Esophagus (tissue), 2 donors: ENCODE results near the gene INSYN2B. TPM values are rescaled to one million over a fixed set of nuclear protein-coding genes. Genes with fewer than 3 reads are reported as not detected.

Experiments
- H3K27ac ChIP-seq, 2 donors: one replicate each; pipeline ENCODE4 v1.5.1; 2013; ENCODE audit warnings: low read depth in 2 of 2, mild to moderate bottlenecking in 2 of 2, inconsistent platforms in 1 of 2, low read length in 1 of 2, moderate library complexity in 1 of 2
- H3K27me3 ChIP-seq, 2 donors: one replicate each; pipeline ENCODE4 v1.6.1; 2013; ENCODE audit warnings: low read length in 2 of 2, control low read depth in 1 of 2, mild to moderate bottlenecking in 1 of 2; ENCODE audit not compliant: insufficient read depth in 2 of 2, control insufficient read depth in 1 of 2
- H3K36me3 ChIP-seq, 2 donors: one replicate each; pipeline ENCODE4 v1.6.1; 2013; ENCODE audit warnings: low read length in 1 of 2; ENCODE audit not compliant: control insufficient read depth in 2 of 2, insufficient read depth in 2 of 2
- H3K4me1 ChIP-seq, 2 donors: one replicate each; pipeline ENCODE4 v1.6.1; 2013; ENCODE audit warnings: low read length in 1 of 2; ENCODE audit not compliant: control insufficient read depth in 2 of 2, insufficient read depth in 2 of 2
- H3K4me3 ChIP-seq, 2 donors: one replicate each; pipeline ENCODE4 v1.5.1; 2013; ENCODE audit warnings: low read length in 2 of 2, mild to moderate bottlenecking in 2 of 2, low read depth in 1 of 2, moderate library complexity in 1 of 2
- H3K9me3 ChIP-seq, 2 donors: one replicate each; pipeline ENCODE4 v1.6.1; 2013; ENCODE audit warnings: mild to moderate bottlenecking in 2 of 2, low read depth in 1 of 2, low read length in 1 of 2, moderate library complexity in 1 of 2; ENCODE audit not compliant: control insufficient read depth in 2 of 2, insufficient read depth in 1 of 2
- WGBS, 2 donors: extraction: QIAGEN DNeasy Blood & Tissue Kit; methylation state at CpG; one replicate each; pipeline ENCODE4 v1.1.7; 2013; 5-methylcytosine and 5-hydroxymethylcytosine counted together
- polyA plus RNA-seq, 2 donors: library from polyadenylated mRNA; stranded (reverse); fragments of 200-250 nt; gene quantifications; one replicate each; pipeline ENCODE4 v1.2.3, GENCODE V29; 2013
- donor health status: healthy with polysubstance abuse.
- donor health status: Bipolar disorder and iron deficiency.

Gene INSYN2B
- polyA plus RNA-seq, 2 donors: 0.01 TPM; not detected in 1

DNA sequence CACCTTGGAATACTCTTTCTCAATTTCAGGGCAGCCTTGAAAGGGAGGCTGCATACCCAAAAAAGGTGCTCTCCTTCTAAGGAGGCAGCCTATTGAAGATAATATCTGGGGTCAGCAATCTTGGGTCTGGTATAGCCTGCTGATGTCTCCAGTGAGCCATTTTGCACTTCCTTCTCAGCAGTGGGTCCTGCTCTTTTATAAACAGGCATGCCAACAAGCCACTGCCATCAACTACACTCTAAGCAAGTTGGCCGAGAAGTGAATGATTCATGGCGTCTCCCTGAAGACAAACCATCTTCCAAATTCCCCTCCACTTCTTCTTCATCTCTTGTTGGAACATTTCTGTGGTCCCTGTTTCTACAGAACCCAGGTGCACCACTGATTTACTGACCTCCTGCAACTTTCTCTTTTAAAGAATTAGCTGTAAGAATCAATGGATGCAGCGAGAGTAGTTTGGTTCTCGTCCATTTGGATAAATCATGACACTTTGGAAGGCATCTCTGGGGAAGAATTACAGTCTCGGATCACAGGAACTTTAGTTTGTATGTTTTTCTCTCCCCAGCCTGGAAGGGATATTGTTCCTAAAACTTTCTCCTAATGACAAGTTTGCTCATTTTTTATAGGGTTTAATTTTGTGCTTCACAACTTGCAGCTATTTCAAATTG is 108.3 kb downstream of the INSYN2B start:
- Histone ChIP-seq H3K27me3 (no peaks in the 10 kb centered on the region), H3K9me3 (no peaks in the 10 kb centered on the region), H3K27ac (no peak overlapping the region), H3K4me3 (no peak overlapping the region), H3K36me3 (no peaks in the 10 kb centered on the region), H3K4me1 (no peaks in the 10 kb centered on the region)
- WGBS, 2 donors: 79 to 85% methylated on average over 5 of the region's 5 CpGs

DNA sequence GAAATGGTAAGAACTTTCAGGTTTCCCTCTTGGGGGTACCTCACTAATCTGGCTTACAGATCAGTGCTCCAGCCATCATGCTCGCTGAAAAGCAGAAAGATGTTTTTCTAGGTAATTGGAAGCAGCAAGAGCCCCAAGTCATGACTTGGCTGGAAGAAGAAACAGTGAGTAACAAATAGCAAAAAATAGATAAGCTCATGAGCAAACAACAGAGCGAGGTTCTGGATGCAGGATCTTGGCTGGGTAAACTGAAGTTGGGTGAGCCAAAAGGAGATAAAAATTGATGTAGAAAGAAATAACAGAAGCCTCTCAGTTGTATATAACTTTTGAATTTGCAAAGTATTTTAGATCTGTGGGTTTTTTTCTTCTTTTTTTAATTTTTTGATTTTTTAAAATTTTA is 110.1 kb downstream of the INSYN2B start:
- no peaks in the 10 kb centered on the region for H3K27me3 ChIP-seq
- no peaks in the 10 kb centered on the region for H3K4me1 ChIP-seq
- WGBS, 2 donors: 46 to 59% methylated on average over 2 of the region's 2 CpGs
- H3K27ac ChIP-seq: no peak overlapping the region
- no peak overlapping the region for H3K4me3 ChIP-seq
- no peaks in the 10 kb centered on the region for H3K36me3 ChIP-seq
- H3K9me3 ChIP-seq: no peaks in the 10 kb centered on the region

DNA sequence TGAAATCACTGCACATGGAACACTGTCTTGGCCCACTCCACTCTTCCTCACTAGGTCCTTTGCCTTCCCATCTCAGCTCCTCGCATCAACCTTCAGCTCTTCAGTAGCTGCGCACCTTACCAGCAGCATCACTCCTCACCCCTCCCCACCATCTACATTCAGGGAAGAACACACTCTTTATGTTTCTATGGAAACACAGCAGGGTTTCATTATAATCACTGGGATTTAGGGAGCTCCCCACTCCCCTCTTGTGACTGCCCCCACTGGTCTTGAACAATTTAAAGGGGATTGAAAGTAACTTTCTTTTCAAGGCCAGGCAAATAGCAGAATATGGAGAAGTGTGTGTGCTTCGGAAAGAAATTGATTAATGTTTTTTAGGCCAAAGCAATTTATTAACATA is 111.2 kb downstream of the INSYN2B start:
- H3K27ac ChIP-seq: no peak overlapping the region
- WGBS, 2 donors: 89% methylated on average over 3 of the region's 3 CpGs
- H3K27me3 ChIP-seq: no peaks in the 10 kb centered on the region
- no peaks in the 10 kb centered on the region for H3K4me1 ChIP-seq
- H3K4me3 ChIP-seq: no peak overlapping the region
- no peaks in the 10 kb centered on the region for H3K36me3 ChIP-seq
- H3K9me3 ChIP-seq: no peaks in the 10 kb centered on the region

DNA sequence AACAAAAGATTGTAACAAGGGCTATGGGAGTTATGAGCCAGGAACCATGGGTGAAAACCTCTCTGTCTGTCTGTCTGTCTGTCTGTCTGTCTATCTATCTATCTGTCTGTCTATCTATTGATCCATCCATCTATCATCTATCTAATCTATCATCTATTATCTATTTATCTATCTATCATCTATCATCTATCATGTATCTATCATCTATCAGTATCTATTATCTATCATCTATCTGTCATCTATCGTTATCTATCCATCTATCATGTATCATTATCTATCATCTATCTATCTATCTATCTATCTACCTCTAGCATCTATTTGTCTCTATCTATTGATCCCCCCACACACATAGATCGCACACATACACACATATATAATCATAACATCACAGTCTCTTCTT is 112.9 kb downstream of the INSYN2B start:
- H3K4me3 ChIP-seq: no peak overlapping the region
- WGBS, 2 donors: 87 to 94% methylated on average over 2 of the region's 2 CpGs
- H3K9me3 ChIP-seq: no peaks in the 10 kb centered on the region
- H3K27me3 ChIP-seq: no peaks in the 10 kb centered on the region
- no peaks in the 10 kb centered on the region for H3K36me3 ChIP-seq
- H3K27ac ChIP-seq: no peak overlapping the region
- H3K4me1 ChIP-seq: no peaks in the 10 kb centered on the region

DNA sequence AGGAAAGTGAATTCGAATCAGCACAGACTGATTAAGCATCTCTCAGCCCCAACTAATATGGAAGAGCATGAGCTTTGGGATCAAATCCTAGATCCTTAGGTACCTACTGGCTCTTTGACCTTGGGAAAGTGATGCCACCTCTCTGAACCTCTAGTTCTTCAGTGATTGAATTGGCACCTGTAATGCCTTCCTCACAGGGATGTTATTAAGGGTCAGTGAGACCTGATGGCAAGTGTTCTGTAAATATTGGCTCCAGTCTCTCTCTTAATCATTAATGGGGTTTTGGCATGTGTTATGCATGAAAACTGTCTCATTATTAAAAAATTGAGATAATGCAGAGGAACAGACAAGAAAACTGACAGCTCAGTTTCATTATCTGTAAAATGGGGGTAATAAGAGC is 115.8 kb downstream of the INSYN2B start:
- no peaks in the 10 kb centered on the region for H3K9me3 ChIP-seq
- 77 to 86% methylated on average over 1 of the region's 1 CpG for WGBS, 2 donors
- H3K4me3 ChIP-seq: no peak overlapping the region
- no peaks in the 10 kb centered on the region for H3K36me3 ChIP-seq
- no peak overlapping the region for H3K27ac ChIP-seq
- no peaks in the 10 kb centered on the region for H3K4me1 ChIP-seq
- H3K27me3 ChIP-seq: no peaks in the 10 kb centered on the region

DNA sequence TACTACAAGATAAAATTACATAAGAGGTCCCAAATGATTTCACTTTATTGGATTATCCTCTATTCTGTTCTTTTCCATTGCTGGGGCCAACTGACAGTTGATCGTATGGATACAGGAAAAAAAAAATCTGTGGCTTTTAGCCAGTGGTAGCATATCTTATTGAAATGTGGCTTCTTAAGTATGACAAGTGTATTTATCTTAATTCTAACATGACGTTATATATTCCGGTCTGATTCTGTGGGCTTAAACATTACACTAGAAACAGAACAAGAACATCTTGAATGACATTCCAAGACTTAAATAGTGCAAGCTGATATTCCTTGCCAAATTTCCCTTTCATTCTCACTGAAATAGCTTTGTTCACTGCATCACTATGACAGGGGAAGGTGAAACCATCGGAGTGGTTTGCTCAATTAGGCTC is 117.9 kb downstream of the INSYN2B start:
- no peaks in the 10 kb centered on the region for H3K27me3 ChIP-seq
- no peak overlapping the region for H3K27ac ChIP-seq
- whole genome bisulfite sequencing, 2 donors: 76% methylated on average over 4 of the region's 4 CpGs
- no peaks in the 10 kb centered on the region for H3K36me3 ChIP-seq
- no peaks in the 10 kb centered on the region for H3K9me3 ChIP-seq
- no peak overlapping the region for H3K4me3 ChIP-seq
- H3K4me1 ChIP-seq: no peaks in the 10 kb centered on the region

DNA sequence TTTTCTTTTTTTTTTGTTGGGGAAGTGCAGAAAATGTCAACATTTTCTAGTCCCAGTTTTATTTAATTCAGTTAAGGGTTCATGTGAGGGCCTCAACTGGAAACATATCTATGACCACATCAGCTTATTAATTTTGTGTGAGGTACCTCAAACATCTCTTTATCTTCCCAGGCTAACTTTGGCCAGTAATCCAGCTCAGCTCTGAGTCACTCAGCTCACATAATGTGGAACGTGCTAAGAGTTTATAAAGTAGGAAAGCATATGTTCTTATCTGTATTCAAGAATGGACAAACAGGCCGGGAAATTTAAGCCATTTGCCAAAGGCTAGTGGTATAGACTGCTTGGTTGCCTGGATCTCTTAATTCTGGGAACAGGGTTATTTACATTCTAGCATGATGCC is 118.4 kb downstream of the INSYN2B start:
- 63 to 72% methylated on average over 2 of the region's 2 CpGs for WGBS, 2 donors
- no peaks in the 10 kb centered on the region for H3K27me3 ChIP-seq
- H3K4me3 ChIP-seq: no peak overlapping the region
- no peak overlapping the region for H3K27ac ChIP-seq
- H3K9me3 ChIP-seq: no peaks in the 10 kb centered on the region
- H3K36me3 ChIP-seq: no peaks in the 10 kb centered on the region
- H3K4me1 ChIP-seq: no peaks in the 10 kb centered on the region

DNA sequence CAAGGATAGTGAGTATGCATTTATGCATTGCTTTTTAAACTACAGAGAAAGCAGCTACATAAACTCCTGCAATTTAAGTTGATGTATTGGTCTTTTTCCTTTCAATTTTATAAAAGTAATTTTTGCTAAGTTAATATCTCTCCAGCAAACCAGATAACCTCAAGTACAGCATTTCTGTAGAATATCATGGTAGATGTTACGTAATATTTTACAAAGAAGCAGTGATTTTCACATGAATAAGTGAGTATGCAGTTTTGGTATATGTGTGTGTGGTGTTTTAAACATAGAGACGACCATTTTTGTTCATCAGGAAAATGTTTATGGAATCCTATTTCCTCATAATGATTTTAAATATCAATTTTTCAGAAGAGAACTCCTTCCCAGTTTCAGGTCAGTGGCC is 118.9 kb downstream of the INSYN2B start:
- no peaks in the 10 kb centered on the region for H3K27me3 ChIP-seq
- no peak overlapping the region for H3K4me3 ChIP-seq
- WGBS, 2 donors: 73% methylated on average over 2 of the region's 2 CpGs
- no peaks in the 10 kb centered on the region for H3K36me3 ChIP-seq
- no peak overlapping the region for H3K27ac ChIP-seq
- no peaks in the 10 kb centered on the region for H3K9me3 ChIP-seq
- H3K4me1 ChIP-seq: no peaks in the 10 kb centered on the region

DNA sequence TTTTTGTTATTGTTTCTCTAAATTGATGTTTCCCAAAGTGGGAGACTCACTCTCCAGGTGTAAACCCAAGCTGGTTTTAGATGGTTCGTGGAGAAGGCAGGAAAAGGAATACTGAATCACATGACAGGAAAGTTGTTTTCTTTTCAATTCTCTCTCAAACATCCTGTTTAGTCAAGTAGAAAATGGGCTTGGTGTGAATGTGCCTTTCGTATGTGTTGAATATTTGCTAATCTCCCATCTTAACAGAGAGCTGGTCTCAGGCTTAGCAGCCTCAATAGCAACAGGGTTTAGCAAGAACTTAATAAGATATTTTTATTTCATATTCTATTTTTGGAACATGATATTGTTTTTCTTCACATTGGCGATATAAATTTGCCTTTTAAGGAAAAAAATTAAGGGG is 119.7 kb downstream of the INSYN2B start:
- Histone ChIP-seq H3K36me3 (no peaks in the 10 kb centered on the region), H3K4me3 (no peak overlapping the region), H3K4me1 (no peaks in the 10 kb centered on the region), H3K27me3 (no peaks in the 10 kb centered on the region), H3K9me3 (no peaks in the 10 kb centered on the region), H3K27ac (no peak overlapping the region)
- WGBS, 2 donors: 47 to 55% methylated on average over 3 of the region's 3 CpGs

DNA sequence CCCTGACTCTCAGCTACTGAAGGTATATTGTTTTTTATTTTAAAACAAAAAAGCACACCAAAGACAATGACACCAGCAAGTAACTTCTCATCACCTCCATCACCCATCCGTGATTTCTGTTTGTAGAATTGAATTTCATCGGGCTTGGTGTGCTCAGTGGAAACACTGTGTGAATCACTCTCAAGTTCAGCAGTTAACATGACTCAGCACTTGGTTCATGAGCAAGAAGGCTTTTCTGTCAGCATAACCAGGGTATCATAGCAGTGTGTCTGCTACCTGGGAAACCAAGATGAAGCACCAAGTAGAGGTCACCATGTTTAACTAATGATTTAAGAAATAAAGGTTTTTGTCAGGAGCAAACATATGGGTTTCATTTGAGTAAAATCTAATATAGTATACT is 123.7 kb downstream of the INSYN2B start:
- Histone ChIP-seq H3K9me3 (peaks cover 0 to 3% of the 10 kb centered on the region in 2 donors), H3K4me3 (no peak overlapping the region), H3K27ac (no peak overlapping the region), H3K36me3 (no peaks in the 10 kb centered on the region), H3K27me3 (no peaks in the 10 kb centered on the region), H3K4me1 (no peaks in the 10 kb centered on the region)
- WGBS, 2 donors: 81% methylated on average over 2 of the region's 2 CpGs
